Heart right ventricle (tissue), 16 donors: ENCODE data around the gene CRABP1. TPM values are rescaled to one million over a fixed set of nuclear protein-coding genes. Genes with fewer than 3 reads are reported as not detected.
A peak's percentile ranks its signal among the peaks of the same experiment; 100 is the strongest.

ENCODE experiments used
- ATAC-seq, 8 donors: fragments of 200-7000 bp; cut with Tn5 transposase; one replicate each; pipeline ENCODE4 v1.9.1; 2020; ENCODE audit warnings: mild to moderate bottlenecking in 8 of 8, moderate library complexity in 8 of 8, moderate number of reproducible peaks in 1 of 8
- DNase-seq, 2 donors: peaks; one replicate each; pipeline ENCODE4 v3.0.0-alpha.2; 2020
- H3K27ac ChIP-seq, 10 donors: fragments of 200-600 bp; sonication (generic) in 2 of 10; one replicate each; pipeline versions ENCODE4 v1.5.0 to v1.8.0; 2020 to 2022; ENCODE audit warnings: mild to moderate bottlenecking in 3 of 10
- H3K27me3 ChIP-seq, 7 donors: fragments of 200-600 bp; one replicate each; pipeline ENCODE4 v1.8.0; 2021 to 2022; ENCODE audit warnings: mild to moderate bottlenecking in 2 of 7
- H3K36me3 ChIP-seq, 9 donors: fragments of 200-600 bp; sonication (generic) in 1 of 9; one replicate each; pipeline versions ENCODE4 v1.5.0 to v1.8.0; 2020 to 2022; ENCODE audit warnings: mild to moderate bottlenecking in 2 of 9
- H3K4me1 ChIP-seq, 9 donors: fragments of 200-600 bp; sonication (generic) in 1 of 9; one replicate each; pipeline versions ENCODE4 v1.5.0 to v1.8.0; 2020 to 2022; ENCODE audit warnings: mild to moderate bottlenecking in 4 of 9
- H3K4me3 ChIP-seq, 10 donors: fragments of 200-600 bp; sonication (generic) in 2 of 10; one replicate each; pipeline versions ENCODE4 v1.5.0 to v1.8.0; 2020 to 2022; ENCODE audit warnings: mild to moderate bottlenecking in 7 of 10, moderate library complexity in 2 of 10
- H3K9me3 ChIP-seq, 11 donors: fragments of 200-600 bp in 10 of 11; sonication (generic) in 2 of 11; one replicate each; pipeline versions ENCODE4 v1.5.0 to v1.8.0; 2013 to 2022; ENCODE audit warnings: mild to moderate bottlenecking in 2 of 11, control low read depth in 1 of 11, moderate library complexity in 1 of 11
- CTCF ChIP-seq, 9 donors: fragments of 200-600 bp; sonication (generic) in 2 of 9; IDR thresholded peaks; one replicate each; pipeline versions ENCODE4 v1.5.0 to v1.8.0; 2021 to 2022; ENCODE audit warnings: antibody characterized with exemption in 9 of 9, mild to moderate bottlenecking in 5 of 9, moderate library complexity in 1 of 9
- WGBS, 2 donors: extraction: QIAGEN DNeasy Blood & Tissue Kit; methylation state at CpG; one replicate each; pipeline ENCODE4 v1.1.7; 2013; ENCODE audit warnings: inconsistent platforms in 1 of 2; 5-methylcytosine and 5-hydroxymethylcytosine counted together
- intact Hi-C, 10 donors: fragments of 100-400 bp; cut with DNase I; formaldehyde crosslinking; loops; one replicate each; pipeline versions ENCODE4 v1.11.1 to v1.14.2; 2022
- polyA plus RNA-seq, 2 donors: library from polyadenylated mRNA; stranded (reverse); fragments of 200-250 nt; gene quantifications; one replicate each; pipeline ENCODE4 v1.2.3, GENCODE V29; 2013
- total RNA-seq, 10 donors: library from RNA; stranded (reverse); fragmentation: NEBNext Ultra II Directional in 3 of 10; extraction: Animal tissue kit (Norgen Biotek cat#: 25700) in 3 of 10; gene quantifications; one replicate each; pipeline versions ENCODE4 v1.2.1 to v1.2.4, GENCODE V29; 2021 to 2023
- donor health status: Arrhythmogenic right ventricular cardiomyopathy.
- donor health status: ischemic (EF 13 %, LVEDD 7.1; RV severe dilation, severe dysfunction).
- donor health status: healthy with polysubstance abuse.
- donor health status: DM: no; HTN: yes; CAD: no.
- donor health status: DM: no; HTN: no; CAD: no.
- donor health status: ischemic (EF 25% LVEDD 6.9; RV normal size, moderate dysfunction).
- donor health status: ischemic (EF 25% LVEDD 5.7; RV mildly dilated, moderate dysfunction).
- donor health status: healthy.
- donor health status: DM: yes; HTN: yes; CAD: no.
- donor health status: Ischemic cardiomyopathy.
- donor health status: ischemic (EF 35%, LVEDD 5.7; RV mildly dilated, moderate dysfunction).
- donor health status: nonischemic (EF 11% LVEDD 7.7; RV severe dilation, severe dysfunction).
- donor health status: DM: yes; HTN: yes; CAD: no.
- donor health status: PGD.
- donor health status: ischemic (EF 29% LVEDD 5.4; RV normal size, mild dysfunction).
- donor health status: nonischemic (EF 23%, LVEDD 6.1; RV moderate dilation, normal function).

The CRABP1 gene
- total and polyA plus RNA-seq, 12 donors, result not detected

- TF ChIP-seq CTCF (IDR thresholded peaks at IDR 0.05), result no peak
- ATAC-seq, result peak in 2 of 8 donors; percentile 11 to 25
- Histone ChIP-seq H3K27me3 (peaks cover 0 to 6% (median 0%) of the 10 kb centered on the region in 7 donors), H3K36me3 (no peaks in the 10 kb centered on the region), H3K4me1 (peaks cover 0 to 11% (median 5%) of the 10 kb centered on the region in 9 donors), H3K27ac (no peak overlapping the region), H3K9me3 (no peaks in the 10 kb centered on the region), H3K4me3 (no peak overlapping the region)
- 37 to 44% methylated on average over 7 of the region's 7 CpGs for WGBS, 2 donors
- intact Hi-C loops, result loop anchor here in 1 of 10 donors (10.0 kb wide), 1 partner anchor 51 kb away; no protein-coding TSS in a partner anchor
- peak in 1 of 2 donors; percentile 23 for DNase-seq
These were observed 24.1 kb downstream of the CRABP1 start for GRCh38 chr15:78364233-78364632.

- Histone ChIP-seq H3K9me3 (no peaks in the 10 kb centered on the region), H3K4me3 (no peak overlapping the region), H3K4me1 (peaks cover 0 to 12% (median 5%) of the 10 kb centered on the region in 9 donors), H3K27ac (no peak overlapping the region), H3K27me3 (peaks cover 0 to 6% (median 0%) of the 10 kb centered on the region in 7 donors), H3K36me3 (no peaks in the 10 kb centered on the region)
- DNase-seq (peak; percentile 14 to 52), ATAC-seq (peak in 2 of 8 donors; percentile 48 to 55)
- intact Hi-C loops, result loop anchor here in 1 of 10 donors (10.0 kb wide), 1 partner anchor 49 kb away; no protein-coding TSS in a partner anchor
- 19 to 39% methylated on average over 8 of the region's 8 CpGs for WGBS, 2 donors
- TF ChIP-seq CTCF (IDR thresholded peaks at IDR 0.05), result no peak
These were observed 25.8 kb downstream of the CRABP1 start for GRCh38 chr15:78365917-78366316.

GRCh38 chr15:78366342-78366741 lies 26.2 kb downstream of the CRABP1 start:
- H3K36me3 ChIP-seq, result no peaks in the 10 kb centered on the region
- H3K4me3 ChIP-seq, result no peak overlapping the region
- H3K27me3 ChIP-seq, result peaks cover 0 to 6% (median 0%) of the 10 kb centered on the region in 7 donors
- WGBS, 2 donors, result 86 to 91% methylated on average over 5 of the region's 5 CpGs
- TF ChIP-seq CTCF (IDR thresholded peaks at IDR 0.05), result no peak
- H3K9me3 ChIP-seq, result no peaks in the 10 kb centered on the region
- no peak overlapping the region for H3K27ac ChIP-seq
- intact Hi-C loops, result loop anchor here in 1 of 10 donors (10.0 kb wide), 1 partner anchor 48 kb away; no protein-coding TSS in a partner anchor
- peaks cover 0 to 12% (median 5%) of the 10 kb centered on the region in 9 donors for H3K4me1 ChIP-seq
- DNase-seq (no peak), ATAC-seq (no peak)

GRCh38 chr15:78368651-78369050 lies 28.5 kb downstream of the CRABP1 start:
- intact Hi-C loops, result loop anchor here in 1 of 10 donors (10.0 kb wide), 1 partner anchor 46 kb away; no protein-coding TSS in a partner anchor
- no peaks in the 10 kb centered on the region for H3K36me3 ChIP-seq
- H3K27ac ChIP-seq, result no peak overlapping the region
- WGBS, 2 donors, result 38 to 41% methylated on average over 5 of the region's 5 CpGs
- no peak overlapping the region for H3K4me3 ChIP-seq
- no peaks in the 10 kb centered on the region for H3K27me3 ChIP-seq
- ATAC-seq, result no peak
- no peak for TF ChIP-seq CTCF (IDR thresholded peaks at IDR 0.05)
- no peaks in the 10 kb centered on the region for H3K9me3 ChIP-seq
- DNase-seq, result no peak
- H3K4me1 ChIP-seq, result peaks cover 0 to 12% (median 4%) of the 10 kb centered on the region in 9 donors
